ENCODE measurements around the gene NYAP2.

The NYAP2 gene

DNA sequence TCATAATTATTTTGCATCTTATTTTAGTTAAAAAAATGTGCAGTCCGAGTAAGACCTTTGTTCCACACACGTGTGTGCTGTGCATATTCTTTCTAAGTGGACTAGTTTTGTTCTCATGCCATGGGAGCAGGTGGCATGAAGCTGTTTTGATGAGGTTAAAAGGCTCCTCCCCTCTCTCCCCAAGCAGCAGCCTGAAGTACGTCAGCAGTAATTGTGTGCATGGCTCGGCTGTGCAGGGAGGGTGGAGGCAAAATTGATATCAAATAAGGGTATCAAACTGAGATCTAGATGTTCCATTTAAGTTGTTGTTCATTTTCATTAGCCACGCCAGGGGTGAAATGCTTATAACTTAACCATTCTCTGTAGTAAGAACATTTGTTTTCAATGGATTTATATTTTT is at the start of gene NYAP2:
NYAP2 (plus strand) TSS at position 207 of the 400 bp plus-strand sequence. CDS start 9,171 bp downstream, outside the sequence.
- no peak for DNase-seq (ENCODE audit: low read depth in 3 of 3, low spot score in 1 of 3)

DNA sequence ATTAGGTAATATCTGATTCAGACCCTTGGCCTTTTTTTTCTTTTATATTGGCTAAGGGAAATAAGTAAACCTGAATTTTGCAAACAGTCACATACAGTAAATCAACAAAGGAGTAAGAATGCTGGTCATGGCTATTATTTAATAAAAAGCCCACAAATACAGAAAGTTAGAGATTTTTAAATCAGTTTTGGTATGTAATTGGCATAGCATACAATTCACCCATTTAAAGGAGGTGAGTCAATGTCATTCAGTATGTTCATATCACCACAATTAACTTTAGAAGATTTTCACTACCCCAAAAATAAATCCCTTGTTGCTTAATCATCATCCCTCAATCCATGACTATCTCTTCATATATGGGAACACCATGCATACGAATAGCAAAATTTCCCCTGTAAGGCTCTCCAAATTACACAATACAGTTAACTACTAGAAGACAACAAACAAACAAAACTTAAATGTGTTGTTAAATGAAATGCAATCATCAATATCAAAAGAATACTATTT is 45.9 kb upstream of the NYAP2 start:
- DNase-seq (ENCODE audit: low read depth in 3 of 3, low spot score in 1 of 3) = no peak

DNA sequence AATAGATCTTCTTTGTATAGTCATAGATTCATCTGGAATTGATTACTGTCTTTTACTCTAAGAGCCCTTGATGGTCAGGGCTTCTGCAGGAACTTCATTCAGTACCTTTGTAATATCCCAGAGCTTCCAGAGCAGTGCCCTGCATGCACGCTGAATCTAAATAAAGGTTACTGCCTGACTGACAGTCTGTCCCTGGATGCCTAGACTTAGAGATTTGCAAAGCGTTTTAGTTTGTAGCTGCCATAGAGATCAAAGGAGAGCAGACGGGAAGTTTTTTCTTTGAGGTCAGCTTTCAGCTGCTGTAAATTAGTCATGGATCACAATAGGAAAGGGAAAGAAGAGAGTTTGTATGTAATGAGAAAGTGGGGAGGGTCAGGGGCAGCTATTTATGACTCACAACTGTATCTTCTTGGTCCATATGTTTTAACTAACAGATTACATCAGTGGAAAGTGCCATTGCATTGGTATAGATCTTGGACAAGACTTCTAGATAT is 45.2 kb upstream of the NYAP2 start:
- no peak for DNase-seq (ENCODE audit: low read depth in 3 of 3, low spot score in 1 of 3)

DNA sequence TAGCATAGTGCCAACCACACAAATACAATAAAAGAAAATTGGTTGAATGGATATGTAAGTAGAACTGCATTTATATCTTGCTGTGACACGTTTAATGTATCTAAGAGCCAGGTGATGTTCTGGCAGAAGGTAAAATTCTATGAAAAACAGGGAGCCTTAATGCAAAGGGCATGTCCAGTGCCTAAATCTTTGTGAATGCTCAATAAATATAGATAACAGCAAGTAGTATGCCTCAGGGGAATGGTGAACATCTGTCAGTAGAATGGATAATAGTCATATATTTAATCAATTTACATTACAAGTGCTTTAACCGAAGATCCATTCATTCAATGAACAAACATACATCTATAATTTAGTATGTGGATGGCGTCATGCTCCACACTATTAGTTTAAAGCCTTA is 43.7 kb upstream of the NYAP2 start:
- DNase-seq (ENCODE audit: low read depth in 3 of 3, low spot score in 1 of 3) = no peak

DNA sequence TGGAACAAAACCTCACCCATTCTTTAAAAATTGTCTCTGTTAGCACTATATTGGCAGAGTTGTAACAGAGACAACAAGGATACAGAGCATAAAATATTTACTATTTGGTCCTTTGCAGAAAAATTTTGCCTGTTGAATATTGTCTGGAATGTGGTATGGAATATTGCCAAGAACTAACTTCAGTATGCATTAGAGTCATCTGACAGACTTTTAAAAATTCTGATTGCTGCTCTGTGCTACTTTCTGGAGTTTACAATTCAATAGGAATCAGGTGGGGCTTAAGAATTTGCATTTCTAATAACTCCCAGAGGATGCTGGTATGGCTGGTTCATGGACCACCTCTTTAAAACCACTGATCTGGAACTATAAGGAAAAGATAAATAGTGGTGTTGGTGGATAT is 32.8 kb upstream of the NYAP2 start:
- DNase-seq (ENCODE audit: low read depth in 3 of 3, low spot score in 1 of 3) = no peak

GRCh38 chr2:225367482-225367881 is 32.0 kb upstream of the NYAP2 start:
- DNase-seq (ENCODE audit: low read depth in 3 of 3, low spot score in 1 of 3) = no peak

GRCh38 chr2:225378984-225379383 is 20.5 kb upstream of the NYAP2 start:
- DNase-seq (ENCODE audit: low read depth in 3 of 3, low spot score in 1 of 3) = no peak

DNA sequence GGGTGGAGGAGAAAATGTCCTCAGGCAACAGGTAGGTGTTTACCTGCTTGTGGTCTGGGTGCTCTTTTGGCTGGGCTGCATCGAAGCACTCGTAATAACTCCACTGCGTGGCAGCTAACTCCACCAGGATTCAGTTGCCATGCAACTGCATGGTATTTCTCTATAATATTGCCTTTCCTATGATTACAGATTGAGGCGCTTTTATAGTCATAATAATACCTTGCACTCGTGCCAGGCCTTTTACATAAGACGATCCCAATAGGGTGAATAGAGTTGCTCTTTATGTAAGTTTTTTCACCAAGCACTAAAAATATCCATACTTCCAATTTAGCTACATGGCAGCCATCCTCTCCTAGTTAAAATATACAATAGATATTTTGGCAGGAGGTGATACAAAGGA is 19.7 kb upstream of the NYAP2 start:
- no peak for DNase-seq (ENCODE audit: low read depth in 3 of 3, low spot score in 1 of 3)

- no peak for DNase-seq (ENCODE audit: low read depth in 3 of 3, low spot score in 1 of 3)
Observed at GRCh38 chr2:225381609-225382008, 17.9 kb upstream of the NYAP2 start.

DNA sequence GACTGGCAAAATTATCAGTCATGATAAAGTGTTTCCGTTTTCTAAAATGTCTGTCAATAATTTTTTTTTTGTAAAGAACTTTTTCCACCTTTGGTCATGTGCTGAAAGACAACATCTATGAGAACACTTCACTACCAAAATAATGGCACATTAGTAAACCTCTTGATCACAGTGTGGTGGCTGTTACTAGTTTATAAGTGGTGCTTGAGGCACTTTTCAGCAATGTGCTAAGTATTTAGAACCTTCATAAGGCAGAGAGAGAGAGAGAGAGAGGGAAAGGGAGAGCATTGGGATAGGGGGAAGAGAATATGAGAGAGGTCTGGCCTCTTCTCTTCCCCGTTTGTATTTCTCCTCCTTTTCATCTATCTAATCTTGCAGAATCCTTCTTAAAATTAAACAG is 1.1 kb upstream of the NYAP2 start:
- no peak for DNase-seq (ENCODE audit: low read depth in 3 of 3, low spot score in 1 of 3)

DNA sequence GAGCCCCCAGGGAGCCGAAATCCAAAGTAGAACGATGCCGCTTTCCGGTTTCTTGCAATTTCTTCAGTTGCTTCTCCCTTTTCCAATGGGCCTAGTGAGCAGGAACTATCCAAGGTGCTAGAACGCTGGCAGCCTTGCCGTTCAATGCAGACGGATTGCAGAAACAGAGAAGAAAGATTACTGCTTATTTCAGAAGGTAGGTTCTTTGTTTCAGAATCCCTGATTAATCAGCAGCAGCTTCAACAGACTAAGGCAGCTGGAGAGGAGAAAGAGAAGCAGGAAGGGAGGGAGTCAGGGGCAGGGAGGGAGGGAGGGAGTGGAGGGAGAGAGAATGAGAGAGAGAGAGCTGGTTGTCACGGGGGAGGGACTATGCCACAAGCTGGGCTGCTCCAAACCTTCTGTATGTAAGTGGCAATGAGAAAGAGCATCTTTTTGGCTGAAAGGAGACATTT is 576 bp downstream of the NYAP2 start:
- no peak for DNase-seq (ENCODE audit: low read depth in 3 of 3, low spot score in 1 of 3)

DNA sequence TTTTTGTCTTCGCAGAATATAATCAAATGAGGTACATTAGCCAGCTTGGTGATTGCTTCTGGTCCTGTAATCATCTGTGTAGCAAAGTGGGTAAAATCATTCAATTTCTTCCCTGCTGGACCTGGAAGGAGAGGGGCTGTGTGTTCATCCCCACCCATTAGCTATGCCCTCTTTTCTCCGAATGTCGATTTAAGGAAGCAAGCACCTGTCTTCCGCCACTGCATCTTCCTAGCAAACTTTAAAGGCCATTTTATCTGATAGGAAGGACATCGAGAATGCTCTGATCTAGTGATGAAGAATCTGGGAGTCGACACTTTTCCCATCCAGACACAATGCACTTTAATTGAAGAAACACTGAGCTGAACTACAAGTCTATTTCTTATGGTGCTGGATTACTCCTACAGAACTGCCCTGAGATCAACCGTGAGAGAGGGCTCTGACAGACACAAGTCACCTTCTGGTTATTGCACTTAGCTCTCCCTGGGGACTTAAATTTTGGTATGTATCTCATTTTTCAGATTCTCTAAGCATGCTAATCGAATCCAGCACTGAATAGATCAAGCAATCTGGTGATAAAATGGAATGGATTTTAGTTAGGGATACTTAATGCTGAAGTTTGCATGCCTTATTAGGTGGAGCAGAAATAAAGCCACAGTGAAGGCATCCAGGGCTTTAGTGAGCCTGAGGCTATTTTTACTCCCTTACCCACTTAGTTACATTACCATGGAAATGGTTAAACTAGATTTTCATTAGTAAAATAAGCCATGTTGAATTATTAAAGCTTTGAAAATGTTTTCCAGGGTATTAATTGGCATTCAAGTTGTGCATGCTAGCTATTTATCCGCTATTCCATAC is 1.3 kb downstream of the NYAP2 start:
- DNase-seq (ENCODE audit: low read depth in 3 of 3, low spot score in 1 of 3) = no peak

DNA sequence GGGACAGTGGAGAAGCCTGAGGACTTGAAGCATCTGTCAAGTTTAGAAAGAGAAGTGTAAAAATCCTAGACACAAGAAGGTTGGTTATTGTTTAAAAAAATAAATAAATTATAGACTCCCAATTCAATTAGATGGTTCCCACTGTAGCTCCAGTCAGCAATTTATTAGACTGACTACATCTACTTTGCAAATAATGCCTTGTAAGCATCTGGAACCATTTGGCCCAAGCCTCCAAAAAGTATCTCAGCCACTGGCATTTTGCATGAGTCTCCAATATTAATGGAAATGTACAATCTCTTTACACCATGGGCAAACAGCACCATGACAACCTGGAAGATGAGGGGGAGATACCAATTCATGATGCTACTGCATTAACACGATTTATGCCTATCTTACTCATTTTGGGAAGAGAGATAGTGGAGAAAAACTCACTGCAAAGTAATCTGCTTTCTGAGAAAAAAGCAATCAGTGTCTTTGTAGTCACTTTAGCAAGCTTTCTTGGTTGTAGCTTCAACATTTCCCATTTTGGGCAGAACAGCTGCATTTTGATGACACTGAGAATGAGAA is 2.8 kb downstream of the NYAP2 start:
- no peak for DNase-seq (ENCODE audit: low read depth in 3 of 3, low spot score in 1 of 3)

DNA sequence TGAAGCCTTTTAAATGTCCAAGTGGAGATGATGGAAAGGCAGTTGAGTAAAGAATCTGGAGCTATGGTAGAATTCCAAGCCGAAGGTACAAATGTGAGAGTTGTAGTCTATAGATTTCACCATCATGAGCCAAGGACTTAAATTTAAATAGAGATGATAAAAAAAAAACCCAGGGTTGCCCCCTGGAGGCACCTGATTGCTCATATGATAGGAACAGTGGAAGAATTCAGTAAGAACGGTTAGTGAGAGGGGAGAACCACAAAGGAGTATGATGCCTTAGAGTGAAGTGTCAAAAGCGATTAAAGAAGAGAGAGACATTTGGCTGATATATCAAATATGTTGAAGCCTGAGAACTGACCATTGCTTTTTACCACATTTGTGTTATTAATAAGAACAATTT is 11.9 kb downstream of the NYAP2 start:
- DNase-seq (ENCODE audit: low read depth in 3 of 3, low spot score in 1 of 3) = no peak

DNA sequence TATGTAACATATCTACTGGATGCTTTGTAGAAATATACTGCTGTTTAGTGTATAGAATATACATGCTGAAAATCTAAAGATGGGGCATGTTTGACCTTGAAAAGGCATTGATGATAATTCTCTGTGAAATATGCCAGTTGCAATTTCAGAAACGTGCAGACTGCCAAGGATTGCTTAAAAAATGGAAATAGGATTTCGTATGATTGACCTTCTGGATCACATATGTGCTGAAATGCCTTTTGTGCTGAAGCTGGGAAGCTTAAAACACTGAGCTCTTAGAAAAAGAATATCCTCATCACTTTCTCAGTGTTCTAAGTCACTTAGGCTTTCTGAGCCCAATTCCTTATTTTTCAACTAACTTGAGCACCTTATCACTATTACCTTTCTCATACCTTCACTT is 14.3 kb downstream of the NYAP2 start:
- no peak for DNase-seq (ENCODE audit: low read depth in 3 of 3, low spot score in 1 of 3)

GRCh38 chr2:225414902-225415301 is 15.4 kb downstream of the NYAP2 start:
- DNase-seq (ENCODE audit: low read depth in 3 of 3, low spot score in 1 of 3) = no peak

- DNase-seq (ENCODE audit: low read depth in 3 of 3, low spot score in 1 of 3) = no peak
Observed at GRCh38 chr2:225415341-225415740, 15.8 kb downstream of the NYAP2 start.

DNA sequence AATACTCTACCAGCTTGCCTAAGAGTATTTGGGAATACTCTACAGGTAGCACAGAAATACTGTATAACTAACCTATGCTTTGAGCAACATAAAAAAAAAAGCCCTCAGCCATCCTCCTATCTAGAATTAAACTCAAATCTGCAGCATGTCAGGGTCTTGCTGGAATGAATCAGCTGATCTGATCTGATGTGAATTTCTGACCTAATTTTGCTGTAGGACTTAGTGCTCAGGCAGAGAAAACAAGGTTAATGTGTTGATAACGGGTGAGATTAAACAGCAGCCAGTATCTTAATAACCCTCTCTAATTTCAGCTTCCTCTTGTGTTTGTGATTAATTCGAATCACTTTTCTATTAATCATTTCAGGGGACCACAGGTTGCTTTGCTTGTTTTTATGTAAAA is 16.3 kb downstream of the NYAP2 start:
- DNase-seq (ENCODE audit: low read depth in 3 of 3, low spot score in 1 of 3) = no peak

DNA sequence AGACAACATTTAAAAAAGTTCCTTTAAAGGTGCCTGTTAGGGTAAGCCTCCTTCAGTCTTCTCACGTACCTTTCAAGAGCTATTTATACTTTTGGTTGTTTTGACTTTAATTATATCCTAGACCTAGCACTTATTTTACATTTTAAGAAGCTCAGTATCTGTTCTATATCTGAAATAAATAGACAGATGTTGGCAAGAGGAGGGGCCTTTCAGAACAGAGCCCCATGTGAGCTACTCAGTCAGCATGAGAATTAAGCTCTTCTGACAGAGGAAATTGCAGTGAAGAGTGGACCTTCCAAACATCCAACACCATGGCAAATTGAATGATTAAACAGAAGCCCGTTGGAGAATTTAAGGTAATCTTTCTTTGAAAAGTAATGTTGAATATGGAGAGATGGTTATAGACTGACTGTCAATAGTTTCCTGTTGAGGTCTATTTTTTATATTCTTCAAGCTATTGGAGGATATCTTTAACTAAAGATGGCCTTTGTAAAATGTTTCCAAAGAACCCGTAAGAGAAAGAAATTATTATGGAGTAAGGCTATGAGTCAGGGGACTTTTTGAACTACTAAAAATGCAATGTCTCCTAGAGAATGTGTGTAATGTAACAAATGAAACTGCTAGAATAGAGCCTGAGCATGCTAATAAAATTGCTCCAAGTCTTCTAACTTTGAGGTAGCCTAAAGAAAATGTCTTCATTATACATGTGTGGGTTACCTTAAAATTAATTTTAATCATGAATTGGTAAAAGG is 17.3 kb downstream of the NYAP2 start:
- DNase-seq (ENCODE audit: low read depth in 3 of 3, low spot score in 1 of 3) = no peak

DNA sequence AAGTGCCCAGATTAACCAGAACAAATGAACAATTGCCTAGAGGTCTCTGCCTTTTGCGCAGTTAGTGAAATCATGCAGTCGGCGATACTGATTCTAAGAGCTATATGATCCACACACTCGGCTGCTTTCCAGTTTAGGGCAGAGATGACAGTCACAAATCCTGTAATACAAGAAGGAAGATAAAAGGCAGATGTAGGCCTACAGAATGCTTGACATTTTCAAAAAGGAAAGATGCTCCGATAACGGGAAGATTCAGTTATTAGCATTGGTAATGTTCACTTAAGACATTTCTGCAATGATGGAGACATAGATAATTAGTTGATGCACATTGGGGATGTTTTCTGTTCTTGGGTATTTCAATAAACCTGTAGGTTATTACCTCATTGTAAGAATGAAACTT is 19.5 kb downstream of the NYAP2 start:
- DNase-seq (ENCODE audit: low read depth in 3 of 3, low spot score in 1 of 3) = no peak

DNA sequence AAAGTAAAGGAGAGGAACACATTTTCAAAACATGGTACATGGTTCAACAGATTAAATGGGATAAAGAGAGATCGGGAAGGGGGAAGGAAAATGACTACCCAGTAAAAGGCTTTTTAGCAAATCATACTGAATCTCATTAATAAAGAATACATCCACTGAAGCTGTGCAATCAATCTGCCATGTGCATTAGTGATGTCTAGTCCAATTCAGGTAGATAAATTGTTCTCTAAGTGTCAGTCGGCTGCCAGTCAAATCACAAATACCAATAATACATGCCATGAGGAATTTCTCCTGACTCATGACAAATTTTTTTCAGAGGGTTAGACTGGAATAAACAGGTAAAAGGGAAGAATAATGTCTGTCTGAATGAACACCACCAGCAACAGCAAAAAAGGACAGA is 22.6 kb downstream of the NYAP2 start:
- DNase-seq (ENCODE audit: low read depth in 3 of 3, low spot score in 1 of 3) = no peak

- no peak for DNase-seq (ENCODE audit: low read depth in 3 of 3, low spot score in 1 of 3)
Observed at GRCh38 chr2:225425284-225425683, 25.8 kb downstream of the NYAP2 start.
